ENCODE data around the gene TBC1D13. TPM values are rescaled to one million over a fixed set of nuclear protein-coding genes. Genes with fewer than 3 reads are reported as not detected.

Gene TBC1D13
- polyA plus RNA-seq, 1 experiment: 25.7 TPM

DNA sequence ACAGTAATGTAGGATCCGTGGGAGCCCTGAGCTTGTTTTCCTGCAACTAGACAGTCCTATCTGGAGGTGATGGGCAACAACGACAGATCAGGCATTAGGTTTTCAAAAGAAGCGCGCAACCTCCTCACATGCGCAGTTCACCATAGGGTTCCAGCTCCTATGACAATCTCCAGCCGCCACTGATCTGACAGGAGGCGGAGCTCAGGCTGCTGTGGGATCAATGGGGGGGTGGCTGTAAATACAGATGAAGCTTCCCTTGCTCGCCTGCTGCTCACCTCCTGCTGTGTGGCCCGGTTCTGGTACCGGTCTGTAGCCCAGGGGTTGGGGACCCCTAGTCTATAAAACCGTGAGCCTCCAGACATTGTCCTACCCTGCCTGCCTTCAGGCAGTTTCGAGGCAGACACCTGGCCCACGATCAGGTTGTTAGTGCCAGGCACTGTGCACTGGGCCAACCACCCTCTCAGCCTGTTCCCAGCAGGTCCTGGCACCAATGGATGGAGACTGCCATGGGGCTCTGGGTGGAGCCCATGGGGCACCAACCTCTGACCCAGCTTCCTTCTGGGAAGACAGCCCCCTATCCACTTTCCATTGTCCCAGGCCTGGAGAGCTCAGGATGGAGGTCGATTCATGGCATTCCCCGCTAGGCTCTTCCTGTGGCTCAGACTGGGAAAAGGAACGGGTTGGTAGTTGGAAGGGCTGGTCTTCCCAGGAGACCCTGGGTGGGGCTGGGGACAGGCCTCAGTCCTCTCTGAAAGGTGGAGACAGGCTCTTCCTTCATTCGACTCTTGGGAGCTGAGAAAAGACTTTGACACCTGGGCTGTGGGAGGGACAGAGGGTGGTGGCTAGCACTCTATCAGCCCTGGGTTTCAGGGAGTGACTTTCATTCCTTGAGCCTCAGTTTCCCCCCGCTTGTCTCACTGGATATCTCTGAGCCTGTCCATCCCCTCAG lies 32.9 kb downstream of the TBC1D13 start:
- ChIA-PET POLR2A (interaction anchor here (0.5 to 0.7 kb wide), 2 partner anchors 10 to 102 kb away, joined by 3 to 5 read pairs; partner anchors contain the start of gene SPOUT1), CTCF (interaction anchor here (0.6 to 3.1 kb wide), 3 partner anchors 7 to 118 kb away, joined by 5 to 24 read pairs (median 19); partner anchors contain the start of gene PKN3)
- H3K27ac ChIP-seq (ENCODE audit: low read depth, low read length): no peak overlapping the region
- H3K4me3 ChIP-seq (ENCODE audit: low read depth, low read length): no peak overlapping the region
- H3K27me3 ChIP-seq (ENCODE audit: control insufficient read depth, insufficient read depth, low read length): no peaks in the 10 kb centered on the region
- H3K9me3 ChIP-seq (ENCODE audit: control insufficient read depth, insufficient read depth, low read length): peaks cover 5% of the 10 kb centered on the region
- DNase-seq (ENCODE audit: low read depth, low spot score): no peak
- TF ChIP-seq, protein P1, sequence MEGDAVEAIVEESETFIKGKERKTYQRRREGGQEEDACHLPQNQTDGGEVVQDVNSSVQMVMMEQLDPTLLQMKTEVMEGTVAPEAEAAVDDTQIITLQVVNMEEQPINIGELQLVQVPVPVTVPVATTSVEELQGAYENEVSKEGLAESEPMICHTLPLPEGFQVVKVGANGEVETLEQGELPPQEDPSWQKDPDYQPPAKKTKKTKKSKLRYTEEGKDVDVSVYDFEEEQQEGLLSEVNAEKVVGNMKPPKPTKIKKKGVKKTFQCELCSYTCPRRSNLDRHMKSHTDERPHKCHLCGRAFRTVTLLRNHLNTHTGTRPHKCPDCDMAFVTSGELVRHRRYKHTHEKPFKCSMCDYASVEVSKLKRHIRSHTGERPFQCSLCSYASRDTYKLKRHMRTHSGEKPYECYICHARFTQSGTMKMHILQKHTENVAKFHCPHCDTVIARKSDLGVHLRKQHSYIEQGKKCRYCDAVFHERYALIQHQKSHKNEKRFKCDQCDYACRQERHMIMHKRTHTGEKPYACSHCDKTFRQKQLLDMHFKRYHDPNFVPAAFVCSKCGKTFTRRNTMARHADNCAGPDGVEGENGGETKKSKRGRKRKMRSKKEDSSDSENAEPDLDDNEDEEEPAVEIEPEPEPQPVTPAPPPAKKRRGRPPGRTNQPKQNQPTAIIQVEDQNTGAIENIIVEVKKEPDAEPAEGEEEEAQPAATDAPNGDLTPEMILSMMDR (IDR thresholded peaks at IDR 0.05; ENCODE audit: low read depth, low read length): no peak

DNA sequence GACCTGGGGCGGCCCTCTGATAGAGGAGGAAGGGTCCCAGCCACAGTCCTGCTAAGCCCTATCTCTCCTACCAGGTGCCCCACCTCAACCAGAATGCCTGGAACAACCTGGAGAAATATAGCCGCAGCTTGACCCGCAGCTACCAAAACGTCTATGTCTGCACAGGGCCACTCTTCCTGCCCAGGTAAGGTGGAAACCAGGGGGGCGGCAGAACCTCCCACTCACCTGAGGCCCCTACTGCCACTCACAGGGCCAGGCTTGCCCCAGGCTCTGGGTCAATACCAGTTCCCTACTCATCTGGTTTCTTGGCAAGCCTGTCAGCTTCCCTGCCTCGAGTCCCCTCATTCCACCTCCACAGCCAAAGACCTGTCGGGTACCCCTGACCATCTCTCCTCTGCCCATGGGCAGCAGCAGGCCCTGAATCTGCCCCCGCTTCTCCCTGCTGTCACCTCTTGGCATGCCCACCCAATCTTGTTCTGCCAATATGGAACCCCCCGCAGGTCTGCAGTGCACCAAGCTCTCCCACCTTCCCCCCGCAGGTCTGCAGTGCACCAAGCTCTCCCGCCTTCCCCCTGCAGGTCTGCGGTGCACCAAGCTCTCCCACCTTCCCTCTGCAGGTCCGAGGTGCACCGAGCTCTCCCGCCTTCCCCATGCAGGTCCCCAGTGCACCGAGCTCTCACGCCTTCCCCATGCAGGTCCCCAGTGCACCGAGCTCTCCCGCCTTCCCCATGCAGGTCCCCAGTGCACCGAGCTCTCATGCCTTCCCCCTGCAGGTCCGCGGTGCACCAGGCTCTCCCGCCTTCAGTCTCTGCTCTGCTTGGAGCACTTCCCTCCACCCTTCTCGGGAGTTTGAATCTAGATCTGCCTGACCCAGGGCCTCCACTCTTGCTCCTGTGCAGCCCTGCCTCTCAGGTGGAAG lies 33.9 kb downstream of the TBC1D13 start:
- H3K4me3 ChIP-seq (ENCODE audit: low read depth, low read length): no peak overlapping the region
- POLR2A ChIA-PET: no interaction called here
- H3K27ac ChIP-seq (ENCODE audit: low read depth, low read length): no peak overlapping the region
- CTCF ChIA-PET: no interaction called here
- DNase-seq (ENCODE audit: low read depth, low spot score): no peak
- peaks cover 5% of the 10 kb centered on the region for H3K9me3 ChIP-seq (ENCODE audit: control insufficient read depth, insufficient read depth, low read length)
- H3K27me3 ChIP-seq (ENCODE audit: control insufficient read depth, insufficient read depth, low read length): no peaks in the 10 kb centered on the region
- TF ChIP-seq, protein P1 (IDR thresholded peaks at IDR 0.05; ENCODE audit: low read depth, low read length): no peak

DNA sequence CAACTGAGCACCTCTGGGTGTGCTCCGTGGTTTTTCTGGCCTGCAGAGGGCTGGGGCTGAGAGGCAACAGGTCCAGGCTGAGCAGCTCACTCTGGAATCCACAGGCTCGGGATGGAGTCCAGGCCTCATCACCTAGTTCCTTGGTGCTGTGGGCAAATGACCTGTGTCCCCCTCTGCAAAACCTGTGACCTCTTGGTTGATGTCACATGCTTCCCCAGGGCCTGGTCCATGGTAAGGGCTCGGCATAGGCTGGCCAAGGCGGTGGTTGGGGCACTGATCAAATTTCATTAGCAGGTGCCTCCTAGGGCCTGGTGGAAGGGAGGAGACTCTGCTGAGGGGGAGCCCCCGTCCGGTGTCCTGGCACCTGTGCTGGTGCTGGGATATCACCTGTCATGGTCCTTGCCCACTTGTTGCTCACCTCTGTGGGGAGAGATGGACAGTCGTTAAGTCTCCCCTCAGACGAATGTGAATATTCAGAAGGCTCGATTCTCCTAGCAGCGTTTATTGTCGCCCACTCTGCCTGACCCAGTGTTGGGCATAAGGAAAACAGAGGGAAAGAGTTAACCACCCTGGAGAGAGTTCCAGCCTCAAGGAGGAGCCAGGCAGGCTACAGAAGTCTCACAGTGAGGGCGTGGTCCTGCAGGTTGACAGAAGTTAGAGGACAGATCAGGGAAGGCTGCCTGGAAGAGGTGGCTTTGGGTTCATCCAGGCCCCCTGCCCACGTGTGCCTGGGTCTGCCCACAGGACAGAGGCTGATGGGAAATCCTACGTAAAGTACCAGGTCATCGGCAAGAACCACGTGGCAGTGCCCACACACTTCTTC lies 34.7 kb downstream of the TBC1D13 start:
- no peak overlapping the region for H3K27ac ChIP-seq (ENCODE audit: low read depth, low read length)
- ChIA-PET POLR2A (no interaction called here), CTCF (no interaction called here)
- no peak for DNase-seq (ENCODE audit: low read depth, low spot score)
- TF ChIP-seq, protein P1 (IDR thresholded peaks at IDR 0.05; ENCODE audit: low read depth, low read length): no peak
- H3K27me3 ChIP-seq (ENCODE audit: control insufficient read depth, insufficient read depth, low read length): no peaks in the 10 kb centered on the region
- peaks cover 5% of the 10 kb centered on the region for H3K9me3 ChIP-seq (ENCODE audit: control insufficient read depth, insufficient read depth, low read length)
- H3K4me3 ChIP-seq (ENCODE audit: low read depth, low read length): no peak overlapping the region

DNA sequence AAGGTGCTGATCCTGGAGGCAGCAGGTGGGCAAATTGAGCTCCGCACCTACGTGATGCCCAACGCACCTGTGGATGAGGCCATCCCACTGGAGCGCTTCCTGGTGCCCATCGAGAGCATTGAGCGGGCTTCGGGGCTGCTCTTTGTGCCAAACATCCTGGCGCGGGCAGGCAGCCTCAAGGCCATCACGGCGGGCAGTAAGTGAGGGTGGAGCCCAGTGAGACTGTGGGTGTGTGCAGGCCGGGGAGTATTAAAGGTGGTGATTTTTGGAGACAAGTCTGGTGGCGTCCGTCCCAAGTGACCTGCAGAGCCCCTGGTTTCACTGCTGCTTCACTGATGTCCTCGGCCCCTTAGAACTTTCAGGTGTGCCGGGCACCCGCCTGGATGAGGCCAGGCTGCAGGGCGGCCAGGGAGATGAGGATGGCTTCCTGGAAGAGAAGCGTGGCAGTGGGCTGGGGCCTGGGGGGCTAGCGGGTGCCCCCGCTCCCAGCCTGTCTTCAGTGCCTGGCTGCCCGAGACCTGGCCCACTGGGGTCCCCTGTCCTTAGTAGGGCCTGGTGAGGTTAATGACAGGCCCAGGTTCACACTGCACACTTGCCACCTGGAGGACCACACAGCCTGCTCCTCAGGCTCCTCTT lies 35.5 kb downstream of the TBC1D13 start:
- Histone ChIP-seq H3K27ac (ENCODE audit: low read depth, low read length) (no peak overlapping the region), H3K4me3 (ENCODE audit: low read depth, low read length) (no peak overlapping the region), H3K9me3 (ENCODE audit: control insufficient read depth, insufficient read depth, low read length) (peaks cover 2% of the 10 kb centered on the region), H3K27me3 (ENCODE audit: control insufficient read depth, insufficient read depth, low read length) (no peaks in the 10 kb centered on the region)
- ChIA-PET CTCF (no interaction called here), POLR2A (no interaction called here)
- no peak for DNase-seq (ENCODE audit: low read depth, low spot score)
- TF ChIP-seq, protein P1 (IDR thresholded peaks at IDR 0.05; ENCODE audit: low read depth, low read length): no peak

Measured in AG04450 (cell line).